ENCODE results near the gene CCDC85B. TPM values are rescaled to one million over a fixed set of nuclear protein-coding genes. Genes with fewer than 3 reads are reported as not detected.

Gene CCDC85B
- total RNA-seq, 2 donors from 2014 or later = 49.8 to 54.5 TPM

GRCh38 chr11:65865550-65866172, 24.8 kb upstream of the CCDC85B start:
- ATAC-seq (no peak), DNase-seq (peak in 2 of 4 donors; percentile 10 to 11)
- Histone ChIP-seq H3K4me1 (peaks cover 13% of the 10 kb centered on the region), H3K27me3 (no peaks in the 10 kb centered on the region), H3K4me3 (no peak overlapping the region), H3K36me3 (replicated peaks in 1 of 2; ENCODE audit: insufficient read depth in 1 of 2, low read depth in 2 of 2) (peaks cover 3 to 20% of the 10 kb centered on the region in 2 donors), H3K27ac (no peak overlapping the region), H3K9me3 (no peaks in the 10 kb centered on the region)
- intact Hi-C loops (cut with DNase I) = no loop called here
- 72 to 91% methylated on average over 3 to 8 of the region's 9 CpGs for WGBS, 2 donors
- TF ChIP-seq CTCF (IDR thresholded peaks at IDR 0.05) = no peak
- no peak for TF ChIP-seq POLR2A (IDR thresholded peaks at IDR 0.05)

GRCh38 chr11:65866509-65867283, 23.8 kb upstream of the CCDC85B start:
- Histone ChIP-seq H3K27ac (no peak overlapping the region), H3K4me1 (peaks cover 11% of the 10 kb centered on the region), H3K4me3 (no peak overlapping the region), H3K27me3 (no peaks in the 10 kb centered on the region), H3K36me3 (replicated peaks in 1 of 2; ENCODE audit: insufficient read depth in 1 of 2, low read depth in 2 of 2) (peaks cover 3 to 20% of the 10 kb centered on the region in 2 donors), H3K9me3 (no peaks in the 10 kb centered on the region)
- TF ChIP-seq POLR2A (IDR thresholded peaks at IDR 0.05) = no peak
- TF ChIP-seq CTCF (IDR thresholded peaks at IDR 0.05) = no peak
- no peak for ATAC-seq
- intact Hi-C loops (cut with DNase I) = no loop called here
- WGBS, 2 donors = 89 to 93% methylated on average over 21 of the region's 21 CpGs
- DNase-seq = peak in 1 of 4 donors; percentile 12

GRCh38 chr11:65867284-65868071, 23.0 kb upstream of the CCDC85B start:
- 64 to 78% methylated on average over 13 to 29 of the region's 29 CpGs for WGBS, 2 donors
- TF ChIP-seq CTCF (IDR thresholded peaks at IDR 0.05) = no peak
- TF ChIP-seq POLR2A (IDR thresholded peaks at IDR 0.05) = no peak
- DNase-seq = peak in 1 of 4 donors; percentile 9
- no peak for ATAC-seq
- no peaks in the 10 kb centered on the region for H3K27me3 ChIP-seq
- H3K36me3 ChIP-seq (replicated peaks in 1 of 2; ENCODE audit: insufficient read depth in 1 of 2, low read depth in 2 of 2) = peaks cover 3 to 19% of the 10 kb centered on the region in 2 donors
- H3K27ac ChIP-seq = no peak overlapping the region
- H3K4me3 ChIP-seq = no peak overlapping the region
- intact Hi-C loops (cut with DNase I) = no loop called here
- H3K4me1 ChIP-seq = peaks cover 10% of the 10 kb centered on the region
- H3K9me3 ChIP-seq = no peaks in the 10 kb centered on the region

- H3K4me1 ChIP-seq = peaks cover 15% of the 10 kb centered on the region
- H3K36me3 ChIP-seq (replicated peaks in 1 of 2; ENCODE audit: insufficient read depth in 1 of 2, low read depth in 2 of 2) = peaks cover 3 to 18% of the 10 kb centered on the region in 2 donors
- intact Hi-C loops (cut with DNase I) = no loop called here
- WGBS, 2 donors = 62 to 81% methylated on average over 4 to 19 of the region's 19 CpGs
- H3K27me3 ChIP-seq = no peaks in the 10 kb centered on the region
- TF ChIP-seq POLR2A (IDR thresholded peaks at IDR 0.05) (peak in 1 of 3 donors; percentile 4), CTCF (IDR thresholded peaks at IDR 0.05) (no peak)
- H3K9me3 ChIP-seq = no peaks in the 10 kb centered on the region
- peak in 1 of 4 donors; percentile 16 for DNase-seq
- H3K4me3 ChIP-seq = no peak overlapping the region
- H3K27ac ChIP-seq = no peak overlapping the region
- no peak for ATAC-seq
Observed at GRCh38 chr11:65868076-65868667, 22.3 kb upstream of the CCDC85B start.

Measured in body of pancreas (tissue), 4 donors.